Measurements from ENCODE around the gene SEPTIN8.

GRCh38 chr5:132773114-132773513, 3.9 kb downstream of the SEPTIN8 start:
- no peak for TF ChIP-seq KLF16 (tag by site-specific recombination; IDR thresholded peaks at IDR 0.05)
- TF ChIP-seq ZNF501 (tag by site-specific recombination; IDR thresholded peaks at IDR 0.05), result no peak
- no peak for TF ChIP-seq INSM2 (tag by site-specific recombination; IDR thresholded peaks at IDR 0.05)
- TF ChIP-seq ZNF274 (IDR thresholded peaks at IDR 0.05; ENCODE audit: low read length), result no peak
- TF ChIP-seq ZNF274 (tag by site-specific recombination; IDR thresholded peaks at IDR 0.05; ENCODE audit: borderline replicate concordance), result no peak
- TF ChIP-seq ZNF146 (tag by site-specific recombination; IDR thresholded peaks at IDR 0.05), result no peak
- no peak for TF ChIP-seq CTCF (tag by site-specific recombination; IDR thresholded peaks at IDR 0.05)
- TF ChIP-seq ZNF571 (tag by site-specific recombination; IDR thresholded peaks at IDR 0.05), result no peak
- TF ChIP-seq REPIN1 (tag by site-specific recombination; IDR thresholded peaks at IDR 0.05; ENCODE audit: low read depth), result no peak
- TF ChIP-seq TCF7L2 (IDR thresholded peaks at IDR 0.05; ENCODE audit: borderline replicate concordance, low read depth, low read length), result no peak
- TF ChIP-seq RBAK (tag by site-specific recombination; IDR thresholded peaks at IDR 0.05), result no peak
